H1 (cell line): Measurements from ENCODE around the gene FARS2. TPM values are rescaled to one million over a fixed set of nuclear protein-coding genes. Genes with fewer than 3 reads are reported as not detected.

Source experiments
- CTCF ChIA-PET: fragments of 300-600 bp; sonication (Branson Sonifier 250); formaldehyde crosslinking; loops from one replicate; lab custom pipeline; 2021; ENCODE audit not compliant: partially characterized antibody; lab: Charles Lee
- POLR2A ChIA-PET: fragments of 300-600 bp; sonication (Branson Sonifier 250); formaldehyde crosslinking; loops from one replicate; lab custom pipeline; 2021; ENCODE audit warnings: inconsistent platforms; ENCODE audit not compliant: partially characterized antibody; lab: Charles Lee
- DNase-seq, 2 experiments: peaks; one replicate each; pipeline versions ENCODE4 v3.0.0 to v3.0.0-alpha.2; 2010 to 2022; ENCODE audit warnings: low spot score in 2 of 2, low read depth in 1 of 2, mixed read lengths in 1 of 2
- FAIRE-seq: peaks from 2 replicates; lab custom pipeline; 2011; peaks lifted over from hg19 to GRCh38; lab: Jason Lieb, UNC
- H2AFZ ChIP-seq: 2 replicates; pipeline ENCODE4 v1.8.1; 2012; ENCODE audit warnings: low read length, inconsistent platforms
- H2AK5ac ChIP-seq: 2 replicates; pipeline ENCODE4 v1.6.1; 2013; ENCODE audit warnings: low read depth, low read length
- H2BK120ac ChIP-seq: replicated peaks from 2 replicates; pipeline ENCODE3; 2013; ENCODE audit warnings: low read depth, low read length, inconsistent platforms
- H2BK12ac ChIP-seq: 2 replicates; pipeline ENCODE4 v1.6.1; 2013; ENCODE audit warnings: low read depth, low read length
- H2BK15ac ChIP-seq: 2 replicates; pipeline ENCODE4 v1.6.1; 2013; ENCODE audit warnings: low read length
- H2BK20ac ChIP-seq: 2 replicates; pipeline ENCODE4 v1.6.1; 2013; ENCODE audit warnings: low read length
- H2BK5ac ChIP-seq: 2 replicates; pipeline ENCODE4 v1.6.1; 2013; ENCODE audit warnings: low read depth, low read length
- H3K14ac ChIP-seq: 2 replicates; pipeline ENCODE4 v1.6.1; 2013; ENCODE audit warnings: inconsistent platforms; ENCODE audit not compliant: insufficient read length
- H3K18ac ChIP-seq: 2 replicates; pipeline ENCODE4 v1.6.1; 2013; ENCODE audit warnings: low read length; ENCODE audit errors: extremely low read depth
- H3K23ac ChIP-seq: 2 replicates; pipeline ENCODE4 v1.6.1; 2013; ENCODE audit warnings: inconsistent platforms; ENCODE audit not compliant: insufficient read length
- H3K23me2 ChIP-seq: 2 replicates; pipeline ENCODE4 v1.6.1; 2013; ENCODE audit warnings: low read depth, low read length
- H3K27ac ChIP-seq: 2 replicates; pipeline ENCODE4 v1.6.1; 2011; ENCODE audit warnings: low read depth, low read length, inconsistent platforms
- H3K27me3 ChIP-seq, 4 experiments: replicated peaks in 1 of 4; 1 replicate in 1 of 4; 2 replicates in 3 of 4; pipeline versions ENCODE4 v1.6.1 to v1.8.1; 2011 to 2013; ENCODE audit warnings: low read length in 3 of 4, mild to moderate bottlenecking in 3 of 4, inconsistent platforms in 2 of 4, mixed read lengths in 2 of 4, moderate library complexity in 1 of 4; ENCODE audit not compliant: control insufficient read depth in 3 of 4, insufficient read depth in 3 of 4; ENCODE audit errors: extremely low read depth in 1 of 4
- H3K36me3 ChIP-seq, 4 experiments: 2 replicates each; pipeline versions ENCODE4 v1.6.1 to v1.8.1; 2011 to 2013; ENCODE audit warnings: mild to moderate bottlenecking in 4 of 4, low read length in 3 of 4, moderate library complexity in 2 of 4, control low read depth in 1 of 4, inconsistent platforms in 1 of 4; ENCODE audit not compliant: insufficient read depth in 4 of 4, control insufficient read depth in 2 of 4
- H3K4ac ChIP-seq: replicated peaks from 2 replicates; pipeline ENCODE3; 2013; ENCODE audit warnings: low read length, low read depth, mixed read lengths, inconsistent platforms; ENCODE audit not compliant: insufficient read length
- H3K4me1 ChIP-seq, 4 experiments: replicated peaks in 1 of 4; 1 replicate in 1 of 4; 2 replicates in 3 of 4; pipeline versions ENCODE4 v1.6.1 to v1.8.1; 2011 to 2013; ENCODE audit warnings: low read length in 3 of 4, inconsistent platforms in 2 of 4, mixed read lengths in 1 of 4; ENCODE audit not compliant: insufficient read depth in 4 of 4, control insufficient read depth in 3 of 4
- H3K4me2 ChIP-seq, 2 experiments: 2 replicates each; pipeline versions ENCODE4 v1.6.1 to v1.8.1; 2011 to 2013; ENCODE audit warnings: low read depth in 2 of 2, low read length in 2 of 2, control low read depth in 1 of 2, inconsistent platforms in 1 of 2, mild to moderate bottlenecking in 1 of 2; ENCODE audit not compliant: insufficient read depth in 1 of 2
- H3K4me3 ChIP-seq, 4 experiments: fragments of 200-600, 300-600 bp in 1 of 4; sonication (generic), shearing (Covaris generic), sonication (Bioruptor Twin) in 1 of 4; 2 replicates each; pipeline versions ENCODE4 v1.5.1 to v1.8.1; 2011 to 2016; ENCODE audit warnings: low read length in 4 of 4, low read depth in 3 of 4, control low read depth in 2 of 4, inconsistent platforms in 2 of 4, mild to moderate bottlenecking in 2 of 4, mixed read lengths in 1 of 4, moderate library complexity in 1 of 4; ENCODE audit not compliant: insufficient read depth in 2 of 4; ENCODE audit errors: extremely low read depth in 1 of 4
- H3K56ac ChIP-seq: replicated peaks from 2 replicates; pipeline ENCODE3; 2013; ENCODE audit warnings: low read depth, mild to moderate bottlenecking, mixed read lengths, low read length, inconsistent platforms; ENCODE audit not compliant: insufficient read length
- H3K79me1 ChIP-seq: 2 replicates; pipeline ENCODE4 v1.6.1; 2013; ENCODE audit warnings: low read depth, low read length, control low read depth
- H3K79me2 ChIP-seq, 2 experiments: 2 replicates each; pipeline versions ENCODE4 v1.6.1 to v1.8.1; 2012 to 2013; ENCODE audit warnings: low read length in 2 of 2, mild to moderate bottlenecking in 2 of 2, inconsistent platforms in 1 of 2; ENCODE audit not compliant: insufficient read depth in 2 of 2, control insufficient read depth in 1 of 2
- H3K9ac ChIP-seq, 4 experiments: replicated peaks in 1 of 4; 1 replicate in 1 of 4; 2 replicates in 3 of 4; pipeline versions ENCODE4 v1.6.1 to v1.8.1; 2011 to 2013; ENCODE audit warnings: low read depth in 3 of 4, low read length in 3 of 4, control low read depth in 2 of 4, mild to moderate bottlenecking in 2 of 4, moderate library complexity in 2 of 4, inconsistent platforms in 1 of 4; ENCODE audit errors: extremely low read depth in 1 of 4
- H3K9me3 ChIP-seq, 2 experiments: 2 replicates each; pipeline versions ENCODE4 v1.6.1 to v1.8.1; 2012 to 2013; ENCODE audit warnings: mild to moderate bottlenecking in 2 of 2, moderate library complexity in 2 of 2, control low read depth in 1 of 2, inconsistent platforms in 1 of 2, low read depth in 1 of 2, low read length in 1 of 2, mixed read lengths in 1 of 2; ENCODE audit not compliant: insufficient read depth in 2 of 2
- H4K20me1 ChIP-seq, 2 experiments: replicated peaks in 1 of 2; 2 replicates each; pipeline versions ENCODE3 to v1.8.1; 2011 to 2013; ENCODE audit warnings: inconsistent platforms in 2 of 2, low read length in 2 of 2, mild to moderate bottlenecking in 1 of 2; ENCODE audit not compliant: insufficient read depth in 2 of 2, control insufficient read depth in 1 of 2
- H4K5ac ChIP-seq: 2 replicates; pipeline ENCODE4 v1.6.1; 2013; ENCODE audit warnings: low read length, low read depth, mixed read lengths, inconsistent platforms; ENCODE audit not compliant: insufficient read length
- H4K8ac ChIP-seq: 2 replicates; pipeline ENCODE4 v1.8.0; 2013; ENCODE audit warnings: mild to moderate bottlenecking, moderate library complexity, low read length, inconsistent platforms; ENCODE audit not compliant: insufficient read depth; ENCODE audit errors: extremely low read depth
- H4K91ac ChIP-seq: replicated peaks from 2 replicates; pipeline ENCODE3; 2013; ENCODE audit warnings: low read length, mixed read lengths, inconsistent platforms; ENCODE audit not compliant: insufficient read length
- EGR1 ChIP-seq: IDR thresholded peaks from 2 replicates; pipeline ENCODE4 v1.6.1; 2011; ENCODE audit warnings: low read depth, low read length, borderline replicate concordance
- MAFK ChIP-seq: IDR thresholded peaks from 2 replicates; pipeline ENCODE4 v1.6.1; 2012; ENCODE audit warnings: low read depth, mild to moderate bottlenecking, improper control_type of control experiment, low read length
- NRF1 ChIP-seq: IDR thresholded peaks from 2 replicates; pipeline ENCODE4 v1.6.1; 2011; ENCODE audit warnings: mild to moderate bottlenecking, low read depth, low read length, improper control_type of control experiment
- WGBS, 2 experiments: shearing (Covaris generic) in 1 of 2; methylation state at CpG; one replicate each; pipeline versions ENCODE4 v1.1.6 to v1.1.7; 2013 to 2015; ENCODE audit warnings: low lambda C conversion rate in 2 of 2, mixed read lengths in 2 of 2, inconsistent platforms in 1 of 2, low coverage in 1 of 2, missing lambda C conversion rate in 1 of 2; ENCODE audit not compliant: insufficient replicate concordance in 2 of 2, insufficient coverage in 1 of 2, insufficient read length in 1 of 2; ENCODE audit errors: extremely low coverage in 1 of 2, missing lambda C conversion rate in 1 of 2; 5-methylcytosine and 5-hydroxymethylcytosine counted together
- polyA plus RNA-seq, 7 experiments: library from polyadenylated mRNA; depleted of rRNA in 3 of 7; stranded (reverse) in 5 of 7; unstranded in 2 of 7; fragments of >200 nt in 5 of 7; fragments of 200-250 nt in 2 of 7; gene quantifications; 1 replicate in 5 of 7; 2 replicates in 1 of 7; 4 replicates in 1 of 7; pipeline versions ENCODE4 v1.2.1 to v1.2.3, GENCODE V29; 2011 to 2013; ENCODE audit warnings: missing spikeins in 2 of 7, mixed read lengths in 2 of 7
- total RNA-seq: library from RNA; stranded (reverse); fragmentation: NEBNext Ultra II Directional; extraction: Animal tissue kit (Norgen Biotek cat#: 25700); gene quantifications from 2 replicates; pipeline ENCODE4 v1.2.1, GENCODE V29; 2021

FARS2 gene
- total and polyA plus RNA-seq, 2 of the 8 experiments (the other 6 are each of a cell fraction or from before 2014, with no cell fraction given): 11.7 to 14.4 TPM

- Histone ChIP-seq H3K9ac (no peak overlapping the region), H3K56ac (no peak overlapping the region), H4K91ac (no peak overlapping the region), H4K20me1 (no peaks in the 10 kb centered on the region), H3K79me2 (no peaks in the 10 kb centered on the region), H2BK5ac (no peak overlapping the region), H3K23me2 (no peaks in the 10 kb centered on the region), H3K4me3 (no peak overlapping the region), H3K79me1 (no peaks in the 10 kb centered on the region), H3K9me3 (no peaks in the 10 kb centered on the region), H3K4ac (no peak overlapping the region), H3K4me2 (no peak overlapping the region), H3K4me1 (peaks cover 0 to 9% (median under 1%) of the 10 kb centered on the region in 4 experiments; a peak in 1 of 7 replicates), H2AFZ (no peak overlapping the region), H2BK12ac (no peak overlapping the region), H3K18ac (no peak overlapping the region), H3K27me3 (no peaks in the 10 kb centered on the region), H4K5ac (no peak overlapping the region), H4K8ac (no peak overlapping the region), H3K23ac (no peak overlapping the region), H3K27ac (no peak overlapping the region), H3K14ac (no peak overlapping the region), H2BK120ac (no peak overlapping the region), H3K36me3 (no peaks in the 10 kb centered on the region), H2AK5ac (no peak overlapping the region), H2BK15ac (no peak overlapping the region), H2BK20ac (no peak overlapping the region)
- CTCF ChIA-PET: interaction anchor here (0.6 to 1.4 kb wide), 2 partner anchors 25 to 82 kb away, joined by 3 read pairs; no protein-coding TSS in a partner anchor
- TF ChIP-seq NRF1 (no peak), EGR1 (no peak), MAFK (no peak)
- FAIRE-seq (no peak), DNase-seq (no peak)
- 89% methylated on average over 6 of the region's 6 CpGs; no CpG with 5 or more reads in 1 of the 2 experiments for WGBS, 2 experiments
- POLR2A ChIA-PET: interaction anchor here (0.6 kb wide), 1 partner anchor 15 kb away, joined by 4 read pairs; no protein-coding TSS in a partner anchor
Observed at GRCh38 chr6:5684320-5685053, 423.2 kb downstream of the FARS2 start.
